NCI-H526 (cell line): ENCODE results near the gene SSBP2.

Experiments used
- DNase-seq, 2 experiments: peaks; one replicate each; lab custom pipeline; 2025; lab: John Stamatoyannopoulos, UW

SSBP2 gene

DNA sequence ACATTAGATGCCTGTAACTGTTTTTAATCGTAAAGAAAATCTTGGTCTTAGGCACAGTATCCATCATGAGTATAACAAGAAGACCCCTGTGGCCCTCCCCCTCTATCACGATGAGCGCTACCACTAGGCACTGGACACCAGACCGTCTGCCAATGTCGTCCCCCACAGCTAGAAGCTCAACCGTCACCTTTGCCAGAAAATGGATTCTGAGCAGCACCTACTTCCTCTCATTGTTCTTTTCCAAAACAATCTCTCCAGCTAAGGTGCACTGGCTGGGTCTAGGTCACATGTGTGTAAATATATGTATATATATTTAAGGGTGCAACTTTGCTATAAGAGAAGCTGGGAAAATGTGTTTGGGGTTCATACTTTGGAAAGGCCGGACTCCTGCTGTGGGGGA is 15.7 kb upstream of the SSBP2 start:
- DNase-seq: no peak

DNA sequence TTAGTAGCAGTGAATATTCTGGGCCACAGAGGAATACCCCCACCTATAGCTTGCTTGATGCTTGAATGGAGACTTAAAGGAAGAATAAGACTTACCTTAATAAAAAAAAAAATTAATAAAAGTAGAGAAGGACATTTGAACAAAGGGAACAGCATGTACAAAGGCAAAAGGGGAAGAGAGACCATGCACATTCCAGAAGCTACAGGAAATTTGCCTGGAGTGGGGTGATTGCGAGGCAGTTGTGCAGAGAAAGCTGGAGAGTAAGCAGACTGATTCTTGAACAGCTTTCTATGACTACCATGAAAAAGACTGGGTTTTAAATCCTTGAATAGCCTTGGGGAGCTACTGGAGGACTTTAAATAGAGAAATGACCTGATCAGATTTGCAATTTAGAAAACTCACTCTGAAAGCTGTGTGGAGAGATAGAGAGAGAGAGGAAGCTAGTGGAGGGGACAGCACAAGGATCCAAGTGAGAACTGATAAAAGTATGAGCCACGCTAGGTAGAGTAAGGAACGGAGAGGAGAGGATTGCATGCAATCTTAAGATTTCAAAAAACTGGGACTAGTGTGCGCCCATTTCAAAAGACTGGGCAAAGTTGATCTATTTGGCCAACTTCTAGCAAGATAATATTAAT is 12.5 kb upstream of the SSBP2 start:
- DNase-seq: no peak

DNA sequence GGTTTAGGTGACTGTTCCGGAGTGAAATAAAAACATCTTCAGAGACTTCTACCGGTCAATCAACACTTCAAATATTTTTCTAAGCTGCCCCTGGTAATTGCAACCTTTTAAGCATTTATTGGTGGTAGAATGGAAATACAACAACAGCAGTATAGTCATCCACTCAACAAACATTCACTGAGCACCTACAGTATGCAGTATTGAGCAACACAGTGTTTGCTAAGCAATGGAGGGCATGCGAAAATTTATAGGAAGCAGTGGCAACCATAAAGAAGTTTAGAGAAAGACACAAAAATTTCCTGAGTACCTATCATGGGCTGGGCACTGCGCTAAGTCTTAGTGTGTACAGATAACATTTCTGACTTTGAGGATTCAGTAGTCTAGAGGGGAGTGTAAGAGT is 12.0 kb upstream of the SSBP2 start:
- DNase-seq: no peak

DNA sequence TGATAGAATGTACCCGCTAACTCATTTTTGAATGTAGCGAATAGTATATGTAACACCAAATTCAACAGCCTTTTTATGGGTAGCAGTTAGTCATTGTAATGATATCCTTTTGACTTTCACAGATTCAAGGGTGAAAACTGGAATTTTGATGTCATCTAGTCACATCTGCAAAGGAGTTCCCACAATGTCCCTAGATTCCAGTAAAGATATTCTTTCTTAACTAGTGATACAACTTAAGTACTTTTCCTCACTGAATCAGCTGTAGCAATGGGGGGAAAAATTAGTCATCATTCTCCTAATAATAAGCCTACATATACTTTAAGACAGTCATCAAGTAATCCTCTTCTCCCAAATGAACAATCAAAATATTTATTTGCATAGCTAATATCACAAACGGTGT is 11.5 kb upstream of the SSBP2 start:
- DNase-seq: no peak

DNA sequence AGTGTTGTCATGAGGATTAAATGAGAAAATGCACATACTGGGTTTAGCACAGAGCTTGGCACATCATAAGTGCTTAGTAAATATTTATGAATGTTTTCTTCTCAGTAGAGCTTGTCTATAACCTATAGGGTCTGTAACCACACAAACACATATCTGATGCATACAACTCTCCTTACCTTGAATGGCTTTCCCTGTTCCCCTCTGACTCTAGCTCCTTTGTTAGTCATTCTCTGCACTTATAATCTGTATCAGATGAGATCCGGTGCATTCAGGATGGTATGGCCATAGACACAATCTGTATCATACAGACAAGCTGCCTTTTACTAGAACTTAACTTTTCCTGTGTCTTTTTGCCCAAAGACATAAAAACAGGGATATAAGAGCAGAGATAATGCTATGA is 11.1 kb upstream of the SSBP2 start:
- DNase-seq: no peak

DNA sequence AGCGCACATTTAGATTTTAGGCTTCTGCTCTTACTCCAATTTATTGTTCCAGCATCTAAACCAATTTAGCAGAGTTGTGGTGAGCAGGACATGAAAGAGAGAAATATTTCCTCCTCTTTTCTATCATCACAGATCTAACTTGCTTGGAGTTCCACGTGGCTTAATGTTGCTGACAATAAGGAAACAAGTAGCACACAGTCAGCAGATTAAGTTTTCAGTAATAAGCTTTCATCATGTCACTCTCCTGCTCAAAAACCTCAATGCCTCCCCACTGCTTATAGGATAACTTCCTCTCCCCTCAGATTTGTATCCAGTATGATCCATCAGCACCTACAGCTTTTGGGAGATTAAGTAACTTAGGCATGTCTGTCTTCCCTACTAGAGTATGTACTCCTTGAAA is 10.4 kb upstream of the SSBP2 start:
- no peak for DNase-seq

DNA sequence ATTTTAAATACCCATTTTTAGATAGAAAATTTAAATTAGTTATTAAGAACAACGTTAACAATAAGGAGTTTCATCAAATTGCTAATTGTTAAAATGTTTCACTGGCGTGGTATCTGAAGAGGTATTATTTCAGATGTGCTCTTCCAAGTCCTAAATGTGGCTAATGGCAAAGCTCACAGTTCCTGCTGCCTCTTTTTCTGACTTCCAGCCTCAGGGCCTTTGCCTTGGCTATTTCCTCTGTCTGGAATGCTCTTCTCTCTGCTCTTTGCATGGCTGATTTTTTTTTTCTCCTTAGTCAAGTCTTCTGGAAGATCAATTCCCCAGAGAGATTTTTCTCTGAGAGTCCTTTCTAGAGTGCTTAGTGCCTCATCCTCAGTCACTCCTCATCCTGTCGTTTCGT is 9.6 kb upstream of the SSBP2 start:
- DNase-seq: no peak

DNA sequence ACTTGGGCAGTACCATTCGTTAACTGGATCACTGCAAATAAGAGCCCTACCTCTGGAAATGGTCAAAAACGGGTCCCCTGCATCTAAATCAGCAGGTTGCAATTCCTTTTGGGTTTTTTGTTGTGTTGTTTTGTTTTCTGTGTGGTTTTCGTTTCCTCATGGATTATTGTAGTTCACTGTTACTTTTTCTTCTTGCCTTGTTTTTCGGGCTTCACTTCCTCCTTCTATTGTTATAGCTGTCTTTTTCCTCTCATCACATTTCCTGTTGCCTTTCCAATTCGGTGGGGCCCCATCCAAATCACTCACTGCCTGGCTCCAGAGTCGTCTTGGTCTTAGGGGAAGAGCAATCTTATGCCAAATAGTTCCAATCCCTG is 8.7 kb upstream of the SSBP2 start:
- DNase-seq: no peak

DNA sequence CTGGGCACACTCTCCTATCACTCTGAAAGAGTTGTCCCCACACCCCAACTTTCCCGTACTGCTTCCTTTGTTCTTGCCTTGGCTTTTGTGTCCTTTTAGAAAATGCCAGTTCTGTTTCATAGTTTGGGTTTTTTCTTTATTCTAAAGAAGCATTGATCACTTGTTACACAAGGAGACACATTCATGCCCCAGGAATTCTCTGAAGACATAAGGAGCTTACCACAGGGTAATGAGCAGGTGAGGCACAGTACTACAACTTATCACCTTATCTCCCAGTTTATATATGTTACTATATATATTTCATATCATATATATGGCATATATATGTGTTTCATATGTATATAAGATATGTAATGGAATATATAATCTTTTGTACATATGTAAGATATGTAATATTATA is 6.5 kb upstream of the SSBP2 start:
- DNase-seq: no peak

DNA sequence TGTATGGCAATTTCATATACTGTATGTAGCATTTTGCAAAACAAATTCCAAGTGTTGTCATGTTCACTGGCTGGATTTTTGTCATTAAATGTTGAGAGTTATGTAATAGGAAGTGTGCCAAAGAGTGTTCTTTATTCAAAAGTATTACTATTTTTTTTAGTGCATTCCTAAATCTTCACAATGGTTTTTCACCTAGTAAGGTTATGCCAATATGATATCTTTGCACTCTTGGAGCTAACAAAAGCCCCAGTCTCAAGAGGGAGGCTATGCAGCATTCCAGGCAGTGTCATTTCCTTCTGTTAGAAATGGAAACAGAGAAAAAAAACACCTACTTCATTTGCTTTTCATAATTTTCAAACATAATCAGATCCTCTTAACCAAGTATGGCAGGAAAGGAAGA is 5.1 kb upstream of the SSBP2 start:
- no peak for DNase-seq

DNA sequence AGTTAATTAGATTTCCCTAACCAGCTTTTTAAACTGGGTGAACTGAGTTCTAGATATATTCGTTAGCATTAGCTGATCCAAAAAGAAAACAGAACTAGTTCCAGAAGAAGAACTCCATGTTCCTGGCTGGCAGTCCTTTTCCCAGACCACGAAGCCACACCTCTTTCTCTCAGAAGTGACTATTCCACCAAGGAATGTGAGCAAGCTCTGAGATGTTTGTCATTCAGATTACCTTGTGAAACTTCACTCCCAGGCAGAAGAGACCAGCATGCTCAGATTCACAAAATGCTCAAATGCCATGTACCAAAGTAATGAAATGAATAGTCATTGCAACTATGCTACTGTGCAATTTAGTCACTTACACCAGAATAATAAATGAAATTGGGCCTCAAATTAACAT is 4.4 kb upstream of the SSBP2 start:
- no peak for DNase-seq

DNA sequence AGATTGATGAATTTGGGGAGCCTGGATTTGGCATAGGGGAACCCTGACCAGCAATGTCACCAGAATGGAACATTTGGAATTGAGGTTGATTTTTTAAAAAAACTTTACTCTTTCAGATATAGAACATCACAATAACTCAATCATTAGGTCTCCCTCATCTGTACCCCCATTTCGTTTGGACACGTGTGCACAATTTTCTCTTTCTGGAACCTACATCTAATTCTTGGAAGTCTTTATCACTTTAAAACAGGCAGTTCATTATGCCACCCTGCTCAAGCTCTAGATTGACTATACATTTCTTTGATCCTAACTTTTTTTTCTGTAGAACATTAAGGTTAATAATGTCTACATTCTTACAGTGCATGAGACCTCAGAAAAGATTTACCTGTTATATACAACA is 3.7 kb upstream of the SSBP2 start:
- no peak for DNase-seq

DNA sequence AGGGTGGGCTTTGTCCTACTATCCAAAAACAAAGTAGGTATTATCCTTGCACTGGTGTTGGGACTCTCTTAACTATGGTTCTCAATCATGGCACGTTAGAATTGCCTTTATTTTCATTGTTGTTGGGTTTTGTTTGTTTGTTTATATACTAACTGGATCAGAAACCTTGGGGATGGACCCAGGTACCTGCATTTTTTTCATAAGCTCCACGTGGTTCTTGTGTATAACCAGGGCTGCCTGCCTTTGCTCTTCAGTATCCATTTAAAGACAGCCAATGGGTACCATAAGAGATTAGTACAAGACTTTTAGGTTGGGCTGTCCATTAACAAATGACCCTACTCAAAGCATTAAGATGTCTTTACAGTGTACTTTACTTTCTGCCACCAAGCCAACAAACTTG is 2.5 kb upstream of the SSBP2 start:
- no peak for DNase-seq

DNA sequence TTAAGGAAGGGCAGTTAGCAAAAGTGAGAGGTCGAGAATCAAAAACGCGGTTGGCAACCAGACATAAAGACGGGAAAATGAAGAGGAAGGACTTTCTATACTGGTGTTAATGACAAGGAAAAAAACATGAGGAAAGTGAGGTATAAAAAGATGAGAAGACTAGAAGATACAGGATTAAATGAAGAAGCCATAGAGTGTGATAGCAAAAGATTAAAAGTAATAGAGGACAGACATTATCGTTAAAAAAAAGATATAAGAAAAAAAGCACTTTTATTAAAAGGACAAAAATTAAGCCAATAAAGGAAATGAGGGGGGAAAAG is 1.7 kb upstream of the SSBP2 start:
- DNase-seq: no peak

DNA sequence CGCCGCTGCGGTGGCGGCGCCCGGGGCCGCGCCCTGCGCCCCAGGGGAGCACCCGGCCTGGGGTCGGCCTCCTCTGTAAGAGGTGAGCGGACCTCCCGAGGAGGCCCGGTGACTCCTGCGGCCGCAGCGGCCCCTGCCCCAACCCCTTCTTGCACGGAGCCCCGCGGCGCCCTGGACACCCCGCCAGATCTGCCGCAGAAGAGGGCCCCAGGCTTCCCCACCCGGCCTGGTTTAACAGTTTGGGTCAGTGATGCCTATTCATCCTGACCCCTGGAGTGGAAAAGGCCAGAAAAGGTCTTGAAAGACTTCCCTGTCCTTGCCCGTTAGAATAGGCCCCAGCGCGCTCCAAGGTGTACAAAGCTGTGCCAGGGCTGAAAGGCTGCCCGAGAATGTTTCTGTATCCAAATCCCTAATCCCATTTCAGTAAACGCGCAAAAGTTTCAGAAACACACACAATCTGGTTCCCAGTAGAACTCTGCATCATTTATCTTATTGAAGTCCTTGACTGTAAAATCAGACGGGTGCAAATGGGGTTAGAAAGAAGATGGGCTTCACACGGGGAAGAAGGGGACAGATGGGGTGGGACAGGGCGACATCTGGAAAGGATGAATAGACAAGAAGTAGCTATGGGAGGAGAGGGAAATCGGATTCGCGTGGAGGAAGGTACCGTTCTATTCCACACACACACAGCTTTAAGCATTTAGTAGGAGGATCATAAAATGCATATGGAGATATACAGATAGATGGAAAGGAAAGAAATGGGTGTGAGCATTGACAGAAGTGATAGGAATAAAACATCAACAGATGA is 1.1 kb upstream of the SSBP2 start:
- DNase-seq: peak in 1 of 2 experiments; percentile 54

DNA sequence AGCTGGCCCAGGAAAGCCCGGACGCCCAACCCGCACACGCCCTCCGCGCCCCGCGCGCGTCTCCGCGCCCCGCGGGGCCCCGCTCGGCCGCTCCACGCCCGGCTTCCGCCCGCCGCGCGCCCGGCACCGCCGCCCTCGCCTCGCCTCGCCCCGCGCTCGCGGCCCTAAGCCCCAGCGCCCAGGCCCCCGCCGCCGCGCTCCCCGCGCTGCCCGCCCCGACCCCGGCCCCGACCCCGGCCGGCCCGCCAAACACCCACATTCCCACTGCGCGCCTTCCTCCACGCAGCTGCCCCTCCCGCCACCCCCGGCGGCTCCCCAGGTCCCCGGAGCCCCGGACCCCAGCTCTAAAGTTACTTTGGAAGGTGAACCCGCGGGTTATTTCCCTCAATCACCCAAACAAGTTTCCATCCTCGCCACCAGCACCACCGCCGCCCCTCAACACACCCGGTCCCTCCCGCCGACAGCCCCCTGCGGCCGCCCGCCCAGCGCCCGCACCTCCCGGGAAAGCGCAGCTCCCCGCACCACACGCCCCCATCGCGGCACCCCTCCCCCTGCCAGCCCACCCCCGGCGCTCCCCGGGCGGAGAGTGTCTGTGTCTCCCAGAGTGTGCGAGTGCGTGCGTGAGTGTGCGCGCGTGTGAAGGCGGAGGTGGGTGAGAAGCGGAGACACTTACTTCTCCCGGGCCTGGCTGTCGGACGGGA is 439 bp downstream of the SSBP2 start:
- peak in 1 of 2 experiments; percentile 43 for DNase-seq

DNA sequence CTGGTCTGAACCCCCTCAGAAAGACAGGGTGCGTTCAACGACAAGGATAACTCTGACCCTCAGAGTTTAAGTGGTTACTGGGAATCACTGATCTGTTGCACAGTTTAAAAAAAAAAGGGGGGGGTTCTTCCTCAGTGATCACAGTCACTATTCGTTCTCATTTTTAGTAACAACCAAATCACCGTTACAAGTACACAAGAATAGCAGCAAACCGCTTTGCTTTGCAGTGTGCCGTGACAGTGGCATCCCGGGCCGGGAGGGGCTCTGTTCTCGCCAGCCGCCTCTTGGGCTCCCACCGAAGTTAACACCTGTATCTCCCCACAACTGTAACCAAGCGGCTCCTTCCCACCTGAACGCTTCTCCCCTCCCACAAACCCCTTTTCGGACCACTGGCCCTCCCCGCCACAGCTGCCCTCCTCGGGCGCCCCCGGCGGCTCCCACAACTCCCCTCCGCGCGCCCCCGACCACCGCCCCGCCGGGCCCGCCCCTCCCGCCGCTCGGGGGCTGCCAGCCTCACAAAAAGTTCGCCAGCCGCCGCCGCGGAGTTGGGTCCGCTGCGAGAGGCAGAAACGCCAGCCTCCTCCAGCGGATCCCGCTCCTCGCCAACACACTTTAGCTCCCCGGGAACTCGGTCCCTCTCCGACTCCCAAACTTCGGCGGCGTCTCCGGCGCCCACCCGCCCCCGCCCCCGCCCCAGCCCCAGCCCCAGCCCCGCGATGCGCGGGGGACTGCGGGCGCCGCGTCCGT is 1.2 kb downstream of the SSBP2 start:
- DNase-seq: peak in 1 of 2 experiments; percentile 49

DNA sequence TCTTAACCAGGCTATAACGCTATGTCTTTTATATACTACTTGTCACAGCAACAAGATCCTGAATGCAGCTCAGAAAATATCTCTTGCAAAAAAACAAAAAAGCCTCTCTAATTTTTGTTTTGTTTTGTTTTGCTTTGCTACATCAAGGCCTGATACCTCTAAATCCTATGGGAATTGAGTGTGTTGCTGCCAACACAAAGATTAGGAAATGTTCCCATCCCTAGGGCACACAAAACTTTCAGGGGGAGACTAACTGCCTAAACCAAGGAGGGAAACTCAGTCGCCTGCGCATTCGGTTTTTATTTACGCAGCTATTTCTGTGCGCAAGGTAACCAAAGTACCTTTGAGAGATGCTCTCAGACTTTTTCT is 1.7 kb downstream of the SSBP2 start:
- peak in 1 of 2 experiments; percentile 24 for DNase-seq

DNA sequence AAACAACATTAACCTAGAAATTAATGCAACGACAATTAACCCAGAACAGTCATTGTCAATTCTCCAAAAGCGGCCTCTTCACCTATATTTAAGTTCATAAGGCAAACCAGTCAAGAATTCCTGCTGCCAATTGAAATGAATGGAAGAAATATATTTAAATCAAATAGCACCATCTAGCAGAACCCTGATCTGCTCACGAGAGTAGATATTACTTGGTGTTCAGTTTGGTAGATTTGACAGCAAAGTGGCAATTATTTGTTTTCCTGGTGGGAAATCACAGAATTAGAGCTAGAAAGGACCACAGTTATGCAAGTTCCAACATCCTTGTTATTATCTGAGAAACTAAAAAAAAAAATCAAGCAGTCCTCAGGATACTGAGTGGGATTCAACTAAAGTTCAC is 2.3 kb downstream of the SSBP2 start:
- peak in 1 of 2 experiments; percentile 6 for DNase-seq

DNA sequence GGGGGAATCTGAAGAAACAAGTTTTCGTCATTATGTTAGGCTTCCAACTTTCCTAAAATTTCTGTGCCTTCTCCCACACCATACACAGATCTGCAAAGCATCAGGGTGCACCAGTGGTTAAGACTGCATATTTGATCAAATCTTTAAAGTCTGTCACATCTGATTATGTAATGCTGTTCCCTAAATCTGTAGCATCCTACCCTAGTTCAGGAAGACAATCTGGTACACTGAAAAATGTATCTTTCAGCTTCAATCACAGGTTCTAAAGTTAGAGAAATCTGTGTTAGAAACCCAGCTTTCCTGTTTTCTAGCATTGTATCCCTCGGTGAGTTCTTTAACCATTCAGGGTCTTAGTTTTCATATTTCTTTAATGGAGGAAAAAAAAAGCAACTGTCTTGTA is 3.9 kb downstream of the SSBP2 start:
- no peak for DNase-seq

DNA sequence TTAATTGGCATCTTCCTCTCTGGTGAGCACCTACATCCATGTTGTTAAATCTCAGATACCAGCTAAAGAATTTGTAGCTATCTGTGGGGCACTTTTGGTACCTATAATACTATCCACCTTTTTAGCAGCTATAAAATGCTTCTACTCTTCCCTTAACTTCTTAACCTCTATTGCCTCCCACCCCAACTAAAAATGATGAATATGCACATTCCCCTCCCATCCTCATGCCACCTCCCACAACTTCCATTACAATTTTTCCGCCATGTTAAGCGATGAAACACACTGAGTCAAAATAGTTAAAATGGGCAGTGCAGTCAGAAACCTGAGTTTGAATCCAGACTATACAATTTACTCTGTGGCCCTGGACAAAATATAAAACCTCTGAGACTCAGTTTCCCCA is 10.1 kb downstream of the SSBP2 start:
- DNase-seq: no peak

DNA sequence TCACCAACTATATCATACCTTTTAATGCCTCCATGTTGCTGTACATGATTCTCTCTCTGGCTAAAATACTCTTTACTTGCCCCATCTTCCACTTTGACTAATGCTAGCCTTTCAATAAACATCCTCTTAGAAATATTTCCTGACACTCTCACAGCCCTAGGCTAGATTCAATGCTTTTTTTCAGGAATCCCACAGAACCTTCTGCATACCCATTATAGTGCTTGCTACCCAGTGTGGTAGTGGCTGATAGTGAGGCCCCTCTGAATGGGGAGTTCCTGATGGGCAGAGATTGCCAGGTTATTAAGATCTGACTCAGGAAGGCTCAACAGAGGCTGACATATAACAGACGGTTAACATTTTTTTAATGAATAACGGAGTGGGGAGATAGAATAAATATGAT is 11.6 kb downstream of the SSBP2 start:
- no peak for DNase-seq

DNA sequence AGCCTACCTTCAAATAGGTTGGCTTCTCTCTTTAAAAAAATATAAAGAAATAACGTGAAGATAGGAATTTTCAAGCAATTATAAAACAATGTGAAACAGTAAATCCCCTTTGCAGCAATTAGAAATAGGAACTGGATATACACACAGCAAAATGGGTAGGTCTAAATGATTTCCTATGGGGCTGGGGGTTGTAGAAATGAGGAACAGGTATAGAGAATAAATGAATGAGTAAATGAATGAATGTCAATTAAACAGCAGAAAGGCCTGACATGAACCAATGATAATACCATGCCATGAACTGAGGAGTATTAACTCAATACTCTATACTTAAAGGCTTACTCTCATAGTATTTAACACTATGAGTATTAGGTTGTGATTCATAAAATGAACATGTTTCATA is 21.6 kb downstream of the SSBP2 start:
- no peak for DNase-seq
